LNCAP (cell line): ENCODE results near the gene SUZ12.

Experiments used
- TF ChIP-seq, protein P1 (sequence below): fragments of 450-650 bp; IDR thresholded peaks from 2 replicates; pipeline ENCODE4 v1.5.1; 2017; ENCODE audit warnings: mild to moderate bottlenecking

The SUZ12 gene

DNA sequence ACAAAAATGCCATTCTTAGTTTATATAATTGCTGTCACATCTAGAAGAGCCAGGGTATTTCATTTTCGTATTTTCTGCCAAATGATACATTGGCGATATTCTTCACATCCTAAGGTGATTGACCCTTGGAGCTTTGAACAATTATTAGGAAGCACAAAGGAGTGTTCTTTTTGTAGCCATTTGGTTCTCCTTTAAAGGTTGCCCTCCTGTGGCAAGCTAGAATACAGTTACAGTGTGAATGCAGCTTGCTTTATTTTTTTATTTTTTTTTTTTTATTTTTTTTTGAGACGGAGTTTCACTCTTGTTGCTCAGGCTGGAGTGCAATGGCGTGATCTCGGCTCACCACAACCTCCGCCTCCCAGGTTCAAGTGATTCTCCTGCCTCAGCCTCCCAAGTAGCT is 24.1 kb upstream of the SUZ12 start:
- TF ChIP-seq, protein P1, sequence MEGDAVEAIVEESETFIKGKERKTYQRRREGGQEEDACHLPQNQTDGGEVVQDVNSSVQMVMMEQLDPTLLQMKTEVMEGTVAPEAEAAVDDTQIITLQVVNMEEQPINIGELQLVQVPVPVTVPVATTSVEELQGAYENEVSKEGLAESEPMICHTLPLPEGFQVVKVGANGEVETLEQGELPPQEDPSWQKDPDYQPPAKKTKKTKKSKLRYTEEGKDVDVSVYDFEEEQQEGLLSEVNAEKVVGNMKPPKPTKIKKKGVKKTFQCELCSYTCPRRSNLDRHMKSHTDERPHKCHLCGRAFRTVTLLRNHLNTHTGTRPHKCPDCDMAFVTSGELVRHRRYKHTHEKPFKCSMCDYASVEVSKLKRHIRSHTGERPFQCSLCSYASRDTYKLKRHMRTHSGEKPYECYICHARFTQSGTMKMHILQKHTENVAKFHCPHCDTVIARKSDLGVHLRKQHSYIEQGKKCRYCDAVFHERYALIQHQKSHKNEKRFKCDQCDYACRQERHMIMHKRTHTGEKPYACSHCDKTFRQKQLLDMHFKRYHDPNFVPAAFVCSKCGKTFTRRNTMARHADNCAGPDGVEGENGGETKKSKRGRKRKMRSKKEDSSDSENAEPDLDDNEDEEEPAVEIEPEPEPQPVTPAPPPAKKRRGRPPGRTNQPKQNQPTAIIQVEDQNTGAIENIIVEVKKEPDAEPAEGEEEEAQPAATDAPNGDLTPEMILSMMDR, result peak; percentile 50; the same call in 1 of the 2 replicates

DNA sequence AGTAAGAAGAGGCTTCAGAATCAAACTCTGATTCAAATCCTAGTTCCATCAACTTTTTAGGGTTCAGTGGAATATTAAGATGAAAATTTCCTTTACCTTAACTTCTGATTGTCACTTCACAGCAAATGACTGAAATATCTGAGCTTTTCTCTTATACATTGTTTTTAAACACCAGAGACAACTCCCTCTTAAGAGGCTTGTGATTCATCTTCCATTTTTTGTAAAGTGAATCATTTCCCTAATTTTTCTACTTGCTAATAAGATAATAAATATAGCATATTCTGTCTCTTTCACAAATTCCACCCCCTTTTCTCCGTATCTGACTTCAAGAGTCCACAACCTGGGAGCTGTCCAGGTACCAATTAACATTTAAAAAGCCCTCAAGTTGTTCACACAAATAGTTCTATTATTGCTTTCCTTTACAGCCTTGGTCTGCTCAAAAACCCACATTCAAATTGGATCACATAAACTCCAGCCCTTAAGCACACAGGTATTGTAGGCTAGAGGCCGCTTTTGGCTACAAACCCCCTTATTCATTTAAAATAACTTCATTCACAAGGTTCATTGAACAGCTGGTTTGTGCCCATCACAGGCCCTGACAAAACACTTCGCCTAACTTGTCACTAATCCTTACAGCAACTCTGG is 21.2 kb upstream of the SUZ12 start:
- TF ChIP-seq, protein P1, result no peak

DNA sequence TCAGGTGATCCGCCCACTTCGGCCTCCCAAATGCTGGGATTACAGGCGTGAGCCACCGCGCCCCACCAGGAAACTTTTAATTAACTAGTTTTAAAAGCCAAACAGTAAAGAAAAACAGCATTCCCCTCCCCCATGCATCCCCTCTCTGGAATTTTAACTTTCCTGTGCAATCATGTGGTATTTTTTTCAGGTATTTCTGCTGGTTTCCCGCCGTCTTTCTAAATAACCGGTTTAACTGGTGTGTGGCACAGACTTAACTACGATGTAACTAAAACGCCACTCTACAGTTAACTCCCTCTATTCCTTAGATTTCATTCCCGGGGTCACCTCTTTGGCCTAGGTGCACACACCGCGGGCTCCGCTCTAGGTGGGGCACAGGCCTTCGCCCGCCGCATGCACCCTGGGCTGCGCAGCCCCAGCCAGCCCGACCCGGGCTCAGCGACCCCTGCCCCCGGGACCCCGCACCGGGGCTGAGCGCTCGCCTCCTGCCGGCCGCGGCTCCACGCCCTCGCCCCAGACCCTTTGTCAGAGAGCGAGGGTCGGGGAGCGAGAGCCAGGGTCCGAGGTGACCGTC is 20.2 kb upstream of the SUZ12 start:
- TF ChIP-seq, protein P1, result no peak

DNA sequence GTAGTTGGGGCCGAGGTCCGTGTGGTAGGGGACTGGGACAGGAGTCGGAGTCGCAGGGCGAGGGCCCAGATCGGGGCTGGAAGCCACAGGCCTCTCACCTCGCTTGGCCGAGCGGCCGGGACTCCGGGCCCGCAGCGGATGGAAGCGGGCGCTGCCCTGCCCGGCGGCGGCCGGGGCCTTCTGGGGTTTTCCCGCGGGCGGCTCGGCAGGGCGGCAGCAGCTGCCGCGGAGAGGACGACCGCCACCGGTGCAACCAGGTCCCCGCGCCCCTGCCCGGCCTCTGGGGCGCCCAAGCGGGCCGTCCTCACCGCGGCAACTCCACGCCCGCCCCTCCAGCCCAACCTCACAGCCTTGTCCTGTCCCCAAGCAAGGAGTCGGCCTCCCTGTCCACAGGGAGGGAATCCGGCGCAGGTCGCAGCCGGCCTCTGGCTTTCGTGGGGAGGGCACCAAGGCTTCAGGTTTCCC is 19.7 kb upstream of the SUZ12 start:
- TF ChIP-seq, protein P1, result no peak

DNA sequence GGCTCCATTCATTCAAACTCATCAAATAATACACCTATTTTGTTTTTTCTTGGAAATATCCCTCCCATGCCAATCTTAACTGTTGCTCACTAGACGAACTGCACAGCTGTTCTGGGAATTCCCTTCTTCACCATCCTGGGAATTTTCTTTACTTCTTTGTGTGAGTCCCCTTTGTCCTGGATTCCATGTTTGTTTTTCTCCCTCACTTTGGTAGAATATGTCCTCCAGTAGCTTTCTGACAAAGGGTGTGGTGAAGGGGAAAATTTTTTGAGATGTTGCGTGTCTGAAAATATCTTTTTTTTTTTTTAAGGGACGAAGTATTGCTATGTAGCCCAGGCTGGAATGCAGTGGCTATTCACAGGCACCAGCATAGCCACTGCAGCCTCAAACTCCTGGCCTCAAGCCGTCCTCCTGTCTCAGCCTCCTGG is 18.1 kb upstream of the SUZ12 start:
- TF ChIP-seq, protein P1, result no peak

DNA sequence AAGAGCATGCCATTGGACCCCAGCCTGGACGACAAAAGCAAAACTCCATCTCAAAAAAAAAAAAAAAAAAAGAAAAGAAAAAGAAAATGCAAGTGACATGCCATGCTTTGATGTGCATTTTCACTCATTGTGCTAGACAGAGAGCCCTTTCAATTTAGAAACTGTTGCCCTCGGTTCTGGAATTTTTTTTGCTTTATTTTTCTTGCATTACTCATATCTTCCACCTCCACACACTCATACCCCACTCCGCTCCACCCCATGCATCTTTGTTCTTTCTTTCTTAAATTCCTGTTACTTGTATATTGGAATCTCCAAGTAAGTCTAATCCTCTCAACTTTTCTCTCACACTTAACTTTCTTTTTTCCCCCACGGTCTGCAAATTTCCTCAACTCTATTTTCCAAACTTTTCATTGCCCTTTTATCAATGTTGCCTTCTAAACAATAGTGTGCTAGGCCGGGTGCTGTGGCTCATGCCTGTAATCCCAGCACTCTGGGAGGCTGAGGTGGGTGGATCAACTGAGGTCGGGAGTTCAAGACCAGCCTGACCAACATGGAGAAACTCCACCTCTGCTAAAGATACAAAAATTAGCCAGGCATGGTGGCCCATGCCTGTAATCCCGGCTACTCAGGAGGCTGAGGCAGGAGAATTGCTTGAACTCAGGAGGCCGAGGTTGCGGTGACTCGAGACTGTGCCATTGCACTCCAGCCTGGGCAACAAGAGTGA is 16.8 kb upstream of the SUZ12 start:
- TF ChIP-seq, protein P1, result no peak

DNA sequence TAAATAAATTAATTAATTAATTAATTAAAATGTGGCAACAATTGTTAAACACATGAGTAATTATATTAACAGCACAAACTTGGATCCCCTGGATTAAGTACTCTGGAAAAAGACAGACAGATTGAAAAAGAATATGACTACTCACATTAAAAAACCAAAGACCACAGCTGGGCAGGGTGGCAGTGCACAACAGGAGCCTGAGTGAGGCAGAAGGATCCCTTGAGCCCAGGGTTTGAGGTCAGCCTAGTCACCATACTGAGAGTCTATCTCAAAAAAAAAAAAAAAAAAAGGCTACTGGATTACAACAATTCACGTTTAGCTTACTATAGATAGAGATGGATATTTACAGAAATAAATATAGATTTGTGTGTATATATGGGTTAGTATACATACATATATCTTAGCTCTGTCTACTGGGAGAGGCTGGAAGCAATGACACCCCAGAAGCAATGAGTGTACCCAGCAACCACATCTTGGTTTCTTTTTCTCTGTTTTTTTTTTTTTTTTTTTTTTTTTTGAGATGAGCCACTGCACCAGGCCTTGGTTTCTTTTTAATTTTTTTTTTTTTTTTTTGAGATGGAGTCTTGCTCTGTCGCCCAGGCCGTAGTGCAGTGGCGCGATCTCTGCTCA is 10.6 kb upstream of the SUZ12 start:
- TF ChIP-seq, protein P1, result no peak
